OCI-LY3 (cell line): ENCODE measurements around the gene CPOX.

Source experiments
- H2AFZ ChIP-seq: fragments of 200-600, 300-600 bp; shearing (Covaris generic); 2 replicates; pipeline ENCODE4 v1.6.0; 2014; ENCODE audit warnings: antibody characterized with exemption, low read depth, low read length
- H3K27ac ChIP-seq: fragments of 200-600, 300-600 bp; sonication (generic); 2 replicates; pipeline ENCODE4 v1.5.1; 2014; ENCODE audit warnings: mild to moderate bottlenecking, low read length, moderate library complexity, mixed read lengths
- H3K27me3 ChIP-seq: fragments of 200-600, 300-600 bp; sonication (generic); 2 replicates; pipeline ENCODE4 v1.6.1; 2014; ENCODE audit warnings: low read depth, low read length, mixed read lengths
- H3K36me3 ChIP-seq: fragments of 200-600, 300-600 bp; sonication (generic); replicated peaks from 2 replicates; pipeline ENCODE3; 2014; ENCODE audit warnings: low read depth, low read length, mixed read lengths
- H3K4me1 ChIP-seq: fragments of 300-600, 200-600 bp; sonication (generic); 2 replicates; pipeline ENCODE4 v1.6.1; 2014; ENCODE audit warnings: low read length, mixed read lengths
- H3K4me2 ChIP-seq: fragments of 200-600, 300-600 bp; sonication (generic); 2 replicates; pipeline ENCODE4 v1.6.1; 2014; ENCODE audit warnings: low read length, mixed read lengths
- H3K4me3 ChIP-seq: fragments of 300-600, 200-600 bp; sonication (generic); 2 replicates; pipeline ENCODE4 v1.5.1; 2014; ENCODE audit warnings: antibody characterized with exemption, mild to moderate bottlenecking, low read length, moderate library complexity
- H3K79me2 ChIP-seq: fragments of 300-600, 200-600 bp; shearing (Covaris generic); 2 replicates; pipeline ENCODE4 v1.6.1; 2014; ENCODE audit warnings: mild to moderate bottlenecking, low read length, mixed read lengths
- H3K9ac ChIP-seq: fragments of 300-600, 200-600 bp; shearing (Covaris generic); 2 replicates; pipeline ENCODE4 v1.6.0; 2014; ENCODE audit warnings: mild to moderate bottlenecking, low read length, moderate library complexity
- H3K9me3 ChIP-seq: fragments of 200-600, 300-600 bp; shearing (Covaris generic); 2 replicates; pipeline ENCODE4 v1.6.1; 2014; ENCODE audit warnings: low read length, mixed read lengths; ENCODE audit not compliant: insufficient read depth
- H4K20me1 ChIP-seq: fragments of 200-600, 300-600 bp; sonication (generic); 2 replicates; pipeline ENCODE4 v1.6.1; 2016; ENCODE audit warnings: low read length, mixed read lengths; ENCODE audit not compliant: insufficient read depth
- EZH2phosphoT487 ChIP-seq: fragments of 200-600 bp; shearing (Covaris generic); IDR thresholded peaks from 2 replicates; pipeline ENCODE4 v1.6.1; 2018; ENCODE audit warnings: antibody characterized with exemption, mixed run types, low read depth
- TF ChIP-seq, protein P1 (sequence below): fragments of 200-600, 300-600 bp; sonication (generic); IDR thresholded peaks from 2 replicates; pipeline ENCODE4 v1.5.1; 2014; ENCODE audit warnings: antibody characterized with exemption, low read length, low read depth

Gene CPOX

DNA sequence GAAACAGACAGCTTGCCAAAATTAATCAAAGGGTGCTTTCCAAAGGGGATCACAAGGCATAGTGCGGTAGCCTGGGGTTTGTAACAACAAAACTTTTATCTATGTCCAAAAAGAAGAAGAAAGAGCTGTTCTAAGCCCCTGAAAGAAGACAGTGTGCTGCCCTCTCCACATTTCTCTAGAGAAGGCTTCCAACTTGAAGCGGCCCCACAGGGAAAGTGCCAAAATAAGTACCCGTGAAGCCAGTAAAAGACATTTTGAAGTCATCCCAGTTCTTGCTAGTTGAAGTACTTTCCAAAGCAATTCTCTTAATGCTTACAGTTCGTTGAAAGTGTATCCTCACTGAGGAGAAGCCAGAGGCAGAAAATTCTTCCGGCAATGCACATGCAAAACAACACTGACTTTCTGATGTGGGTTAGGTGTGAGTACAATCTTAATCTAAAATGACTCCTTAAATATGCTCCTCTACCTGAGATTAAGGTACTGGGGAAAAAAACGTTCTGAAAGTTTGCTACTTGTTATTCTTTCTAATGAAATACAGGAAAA, 40.3 kb downstream of the CPOX start:
- Histone ChIP-seq H3K4me1 (peaks cover 29% of the 10 kb centered on the region), H3K27me3 (peaks cover 83% of the 10 kb centered on the region), H2AFZ (no peak overlapping the region), H3K79me2 (no peaks in the 10 kb centered on the region), H4K20me1 (no peaks in the 10 kb centered on the region), H3K36me3 (no peaks in the 10 kb centered on the region), H3K27ac (no peak overlapping the region), H3K4me2 (no peak overlapping the region), H3K4me3 (no peak overlapping the region), H3K9me3 (no peaks in the 10 kb centered on the region), H3K9ac (no peak overlapping the region)
- TF ChIP-seq, protein P1, sequence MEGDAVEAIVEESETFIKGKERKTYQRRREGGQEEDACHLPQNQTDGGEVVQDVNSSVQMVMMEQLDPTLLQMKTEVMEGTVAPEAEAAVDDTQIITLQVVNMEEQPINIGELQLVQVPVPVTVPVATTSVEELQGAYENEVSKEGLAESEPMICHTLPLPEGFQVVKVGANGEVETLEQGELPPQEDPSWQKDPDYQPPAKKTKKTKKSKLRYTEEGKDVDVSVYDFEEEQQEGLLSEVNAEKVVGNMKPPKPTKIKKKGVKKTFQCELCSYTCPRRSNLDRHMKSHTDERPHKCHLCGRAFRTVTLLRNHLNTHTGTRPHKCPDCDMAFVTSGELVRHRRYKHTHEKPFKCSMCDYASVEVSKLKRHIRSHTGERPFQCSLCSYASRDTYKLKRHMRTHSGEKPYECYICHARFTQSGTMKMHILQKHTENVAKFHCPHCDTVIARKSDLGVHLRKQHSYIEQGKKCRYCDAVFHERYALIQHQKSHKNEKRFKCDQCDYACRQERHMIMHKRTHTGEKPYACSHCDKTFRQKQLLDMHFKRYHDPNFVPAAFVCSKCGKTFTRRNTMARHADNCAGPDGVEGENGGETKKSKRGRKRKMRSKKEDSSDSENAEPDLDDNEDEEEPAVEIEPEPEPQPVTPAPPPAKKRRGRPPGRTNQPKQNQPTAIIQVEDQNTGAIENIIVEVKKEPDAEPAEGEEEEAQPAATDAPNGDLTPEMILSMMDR, result no peak
- TF ChIP-seq EZH2phosphoT487, result no peak

DNA sequence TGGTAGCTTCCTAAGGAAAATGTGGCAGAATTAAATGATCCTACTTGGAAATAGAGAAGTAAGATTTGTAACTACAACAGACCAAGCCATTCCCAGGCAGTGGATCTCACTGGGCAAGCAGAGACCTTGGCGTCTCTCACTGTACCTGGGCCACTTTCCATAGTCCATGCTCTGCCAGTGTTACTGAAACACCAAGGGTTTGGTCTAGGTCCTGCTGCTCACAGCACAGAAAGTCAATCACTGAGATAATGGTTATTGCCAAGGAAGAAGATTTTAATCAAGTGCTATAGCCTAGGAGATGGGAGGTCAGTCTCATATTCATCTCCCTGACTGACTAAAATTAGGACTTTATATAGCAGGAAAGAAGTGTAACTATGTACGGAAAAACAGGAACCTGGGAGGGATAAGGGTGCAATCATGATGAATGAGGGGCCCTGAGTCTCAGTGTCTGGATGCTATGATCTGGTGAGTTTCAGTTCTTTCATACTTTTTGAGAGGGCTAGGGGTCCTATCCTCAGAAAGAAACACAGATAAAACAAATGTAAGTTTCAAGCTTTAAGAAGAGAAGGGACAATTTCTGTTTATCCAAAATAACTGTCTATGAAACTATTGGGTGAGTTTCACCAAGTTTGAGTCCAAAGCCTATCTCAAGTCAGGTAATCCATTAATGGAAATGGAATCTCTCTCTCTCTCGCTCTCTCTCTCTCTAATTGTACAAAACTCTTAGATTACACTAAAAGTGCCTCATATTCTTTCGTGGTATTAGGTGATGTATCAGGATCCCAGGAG, 41.0 kb downstream of the CPOX start:
- Histone ChIP-seq H3K4me2 (no peak overlapping the region), H3K4me3 (no peak overlapping the region), H3K9ac (no peak overlapping the region), H4K20me1 (no peaks in the 10 kb centered on the region), H3K4me1 (peaks cover 25% of the 10 kb centered on the region), H3K9me3 (no peaks in the 10 kb centered on the region), H2AFZ (no peak overlapping the region), H3K79me2 (no peaks in the 10 kb centered on the region), H3K27me3 (peaks cover 80% of the 10 kb centered on the region), H3K36me3 (no peaks in the 10 kb centered on the region), H3K27ac (no peak overlapping the region)
- TF ChIP-seq, protein P1, result no peak
- no peak for TF ChIP-seq EZH2phosphoT487

DNA sequence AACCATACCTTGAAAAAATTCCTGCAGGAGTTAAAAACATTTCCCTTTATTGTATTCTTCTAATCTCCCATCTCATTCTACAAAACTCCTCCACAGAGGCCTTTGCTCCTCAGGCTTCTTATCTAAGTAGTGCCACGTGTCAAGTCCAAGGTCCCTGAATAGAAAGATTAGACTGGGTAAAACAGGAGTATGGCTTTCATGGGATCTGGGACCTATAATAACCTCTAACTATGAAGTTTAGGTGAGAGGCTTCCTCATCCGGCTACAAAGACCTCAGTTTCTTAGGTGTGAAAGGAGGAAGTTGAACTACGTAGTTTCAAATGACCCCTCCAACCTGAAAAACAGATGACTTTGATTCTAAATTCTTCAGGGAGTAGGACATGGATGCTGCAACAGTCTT, 41.7 kb downstream of the CPOX start:
- Histone ChIP-seq H3K9ac (no peak overlapping the region), H3K27ac (no peak overlapping the region), H3K27me3 (peaks cover 73% of the 10 kb centered on the region), H3K4me3 (no peak overlapping the region), H3K36me3 (no peaks in the 10 kb centered on the region), H3K4me2 (no peak overlapping the region), H3K4me1 (peaks cover 19% of the 10 kb centered on the region), H4K20me1 (no peaks in the 10 kb centered on the region), H3K79me2 (no peaks in the 10 kb centered on the region), H3K9me3 (no peaks in the 10 kb centered on the region), H2AFZ (no peak overlapping the region)
- TF ChIP-seq EZH2phosphoT487, result no peak
- TF ChIP-seq, protein P1, result no peak

DNA sequence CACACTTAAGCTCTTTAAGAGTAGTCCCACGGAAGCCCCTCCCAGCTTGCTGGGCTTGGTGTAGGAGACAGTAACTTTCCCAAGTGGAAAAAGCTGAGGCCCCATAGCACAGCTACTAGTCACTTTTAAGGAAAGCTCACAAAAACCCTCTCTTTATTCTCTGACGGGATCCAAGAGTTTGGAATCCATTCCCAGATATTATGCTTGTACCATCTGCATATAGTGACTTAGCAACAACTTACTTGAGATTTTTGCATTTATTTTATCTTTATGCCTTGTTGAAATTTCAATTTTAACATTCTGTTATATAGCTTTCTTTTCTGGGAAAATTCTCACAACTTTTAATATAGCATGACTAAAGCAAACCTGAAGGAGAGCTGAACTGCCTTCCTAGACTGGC, 42.2 kb downstream of the CPOX start:
- Histone ChIP-seq H3K27ac (no peak overlapping the region), H3K4me2 (no peak overlapping the region), H2AFZ (no peak overlapping the region), H3K79me2 (no peaks in the 10 kb centered on the region), H3K4me3 (no peak overlapping the region), H3K9me3 (no peaks in the 10 kb centered on the region), H3K27me3 (peaks cover 75% of the 10 kb centered on the region), H3K36me3 (no peaks in the 10 kb centered on the region), H3K9ac (no peak overlapping the region), H4K20me1 (no peaks in the 10 kb centered on the region), H3K4me1 (peaks cover 14% of the 10 kb centered on the region)
- TF ChIP-seq, protein P1, result no peak
- TF ChIP-seq EZH2phosphoT487, result no peak
